ENCODE measurements around the gene SLC22A23. TPM values are rescaled to one million over a fixed set of nuclear protein-coding genes. Genes with fewer than 3 reads are reported as not detected.

Gene SLC22A23
- total and polyA plus RNA-seq, 8 donors: 4.9 to 27.9 (median 14.2) TPM

DNA sequence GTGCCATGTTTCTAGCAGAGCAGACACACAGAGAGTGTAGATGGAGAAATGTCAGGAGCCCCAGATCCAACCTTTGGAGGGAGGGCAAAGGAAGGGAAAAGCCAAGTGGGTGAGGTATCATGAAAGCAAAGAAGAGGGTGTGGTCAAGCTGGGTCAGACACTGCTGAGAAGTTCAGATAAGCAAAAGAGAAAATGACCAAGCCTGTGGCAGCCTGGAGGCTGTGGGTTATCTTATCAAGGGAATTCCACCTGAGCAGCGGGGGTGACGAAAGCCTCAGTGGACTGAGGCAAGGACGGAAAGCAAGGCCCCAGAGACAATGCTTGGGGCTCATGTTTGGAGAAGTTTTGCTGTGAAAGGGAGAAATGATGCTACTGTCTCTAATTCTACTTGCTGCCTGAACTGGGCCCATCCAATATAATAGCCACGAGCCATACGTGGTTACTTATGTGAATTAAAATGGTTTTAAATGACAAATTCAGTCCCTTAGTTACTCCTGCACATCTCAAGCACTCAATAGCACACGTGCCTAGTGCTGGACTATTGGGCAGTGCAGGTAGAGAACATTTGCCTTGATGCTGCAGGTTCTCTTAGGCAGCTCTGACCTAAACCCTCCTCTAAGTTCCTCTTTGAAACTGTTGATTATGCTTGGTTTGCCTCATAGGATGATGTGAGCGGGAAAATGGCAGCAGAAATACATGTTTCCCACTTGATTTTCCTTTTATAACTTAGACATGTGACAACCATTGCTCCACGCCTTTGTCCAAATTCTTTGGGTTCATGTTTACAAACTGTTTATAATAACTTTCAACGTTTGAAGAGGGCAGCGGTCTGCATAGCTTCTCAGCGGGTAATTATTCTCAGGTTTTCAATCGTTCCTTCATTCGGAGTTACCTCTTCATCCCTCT is 63.7 kb downstream of the SLC22A23 start:
- WGBS, 2 donors: 57 to 59% methylated on average over 13 of the region's 13 CpGs
- intact Hi-C loops (cut with DNase I): no loop called here
- FAIRE-seq: no peak
- Histone ChIP-seq H3K4me3 (no peak overlapping the region), H3K27ac (peak overlapping the region in 2 of 4 donors; percentile 9 to 15), H3K4me1 (peaks cover 17 to 24% (median 19%) of the 10 kb centered on the region in 3 donors), H3K9me3 (no peaks in the 10 kb centered on the region), H3K36me3 (no peaks in the 10 kb centered on the region), H3K27me3 (no peaks in the 10 kb centered on the region)
- DNase-seq: no peak
- TF ChIP-seq, protein P1, sequence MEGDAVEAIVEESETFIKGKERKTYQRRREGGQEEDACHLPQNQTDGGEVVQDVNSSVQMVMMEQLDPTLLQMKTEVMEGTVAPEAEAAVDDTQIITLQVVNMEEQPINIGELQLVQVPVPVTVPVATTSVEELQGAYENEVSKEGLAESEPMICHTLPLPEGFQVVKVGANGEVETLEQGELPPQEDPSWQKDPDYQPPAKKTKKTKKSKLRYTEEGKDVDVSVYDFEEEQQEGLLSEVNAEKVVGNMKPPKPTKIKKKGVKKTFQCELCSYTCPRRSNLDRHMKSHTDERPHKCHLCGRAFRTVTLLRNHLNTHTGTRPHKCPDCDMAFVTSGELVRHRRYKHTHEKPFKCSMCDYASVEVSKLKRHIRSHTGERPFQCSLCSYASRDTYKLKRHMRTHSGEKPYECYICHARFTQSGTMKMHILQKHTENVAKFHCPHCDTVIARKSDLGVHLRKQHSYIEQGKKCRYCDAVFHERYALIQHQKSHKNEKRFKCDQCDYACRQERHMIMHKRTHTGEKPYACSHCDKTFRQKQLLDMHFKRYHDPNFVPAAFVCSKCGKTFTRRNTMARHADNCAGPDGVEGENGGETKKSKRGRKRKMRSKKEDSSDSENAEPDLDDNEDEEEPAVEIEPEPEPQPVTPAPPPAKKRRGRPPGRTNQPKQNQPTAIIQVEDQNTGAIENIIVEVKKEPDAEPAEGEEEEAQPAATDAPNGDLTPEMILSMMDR (IDR thresholded peaks at IDR 0.05): no peak
- peak in 2 of 4 donors; percentile 36 to 65 for ATAC-seq

DNA sequence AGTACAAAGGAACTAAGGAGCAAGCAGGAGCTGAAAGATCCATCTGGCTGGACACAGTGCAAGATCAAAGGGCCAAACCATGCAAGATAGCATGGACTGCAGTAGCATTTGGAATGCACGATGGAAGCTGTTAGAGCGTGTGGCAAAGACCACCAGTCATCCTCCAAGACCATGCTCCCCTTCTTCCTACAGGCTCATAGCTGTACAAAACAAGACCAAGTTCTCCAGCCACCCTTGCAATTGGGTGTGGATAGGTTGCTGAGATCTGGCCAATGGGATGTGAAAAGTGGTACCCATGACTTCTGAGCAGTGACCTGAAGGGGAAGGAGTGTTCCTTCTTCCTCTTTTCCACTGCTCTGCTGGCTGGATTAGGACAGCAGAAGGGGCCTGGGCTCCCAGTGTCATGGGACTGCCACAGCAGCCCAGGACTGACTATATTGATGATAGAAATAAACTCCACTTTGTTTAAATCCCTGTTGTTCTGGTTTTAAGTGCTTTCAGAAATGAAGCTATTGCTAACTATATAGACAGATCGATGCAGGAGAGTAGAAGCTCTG is 64.9 kb downstream of the SLC22A23 start:
- Histone ChIP-seq H3K27me3 (no peaks in the 10 kb centered on the region), H3K9me3 (no peaks in the 10 kb centered on the region), H3K27ac (peak overlapping the region in 1 of 4 donors; percentile 15), H3K4me1 (peaks cover 10 to 17% (median 12%) of the 10 kb centered on the region in 3 donors), H3K4me3 (no peak overlapping the region), H3K36me3 (no peaks in the 10 kb centered on the region)
- TF ChIP-seq, protein P1 (IDR thresholded peaks at IDR 0.05): no peak
- ATAC-seq (no peak), DNase-seq (no peak), FAIRE-seq (no peak)
- WGBS, 2 donors: 99 to 100% methylated on average over 3 of the region's 3 CpGs
- intact Hi-C loops (cut with DNase I): no loop called here

DNA sequence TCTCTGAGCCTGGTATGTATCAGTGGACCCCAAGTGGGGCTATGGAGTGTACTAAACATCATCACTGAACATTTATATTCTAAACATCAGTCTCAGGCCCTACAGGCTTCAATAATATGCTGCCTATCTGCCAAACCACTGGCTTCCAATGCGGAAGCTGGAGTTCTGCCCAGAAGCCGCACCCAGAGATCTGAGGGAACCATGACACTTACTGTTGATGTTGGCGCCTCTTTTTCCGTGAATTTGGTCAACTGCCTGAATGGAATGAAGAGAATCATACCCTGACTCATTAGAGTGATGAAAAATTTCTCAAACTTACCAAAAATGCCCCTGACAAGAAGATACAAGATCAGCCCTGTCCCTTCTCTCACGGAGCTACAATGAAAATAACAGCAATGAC is 66.2 kb downstream of the SLC22A23 start:
- intact Hi-C loops (cut with DNase I): no loop called here
- FAIRE-seq (no peak), ATAC-seq (peak in 1 of 4 donors; percentile 33), DNase-seq (no peak)
- TF ChIP-seq, protein P1 (IDR thresholded peaks at IDR 0.05): no peak
- H3K36me3 ChIP-seq: no peaks in the 10 kb centered on the region
- H3K4me1 ChIP-seq: peaks cover 10 to 17% (median 12%) of the 10 kb centered on the region in 3 donors
- H3K27ac ChIP-seq: no peak overlapping the region
- no peaks in the 10 kb centered on the region for H3K27me3 ChIP-seq
- H3K9me3 ChIP-seq: no peaks in the 10 kb centered on the region
- H3K4me3 ChIP-seq: no peak overlapping the region
- WGBS, 2 donors: 82 to 93% methylated on average over 5 of the region's 5 CpGs

DNA sequence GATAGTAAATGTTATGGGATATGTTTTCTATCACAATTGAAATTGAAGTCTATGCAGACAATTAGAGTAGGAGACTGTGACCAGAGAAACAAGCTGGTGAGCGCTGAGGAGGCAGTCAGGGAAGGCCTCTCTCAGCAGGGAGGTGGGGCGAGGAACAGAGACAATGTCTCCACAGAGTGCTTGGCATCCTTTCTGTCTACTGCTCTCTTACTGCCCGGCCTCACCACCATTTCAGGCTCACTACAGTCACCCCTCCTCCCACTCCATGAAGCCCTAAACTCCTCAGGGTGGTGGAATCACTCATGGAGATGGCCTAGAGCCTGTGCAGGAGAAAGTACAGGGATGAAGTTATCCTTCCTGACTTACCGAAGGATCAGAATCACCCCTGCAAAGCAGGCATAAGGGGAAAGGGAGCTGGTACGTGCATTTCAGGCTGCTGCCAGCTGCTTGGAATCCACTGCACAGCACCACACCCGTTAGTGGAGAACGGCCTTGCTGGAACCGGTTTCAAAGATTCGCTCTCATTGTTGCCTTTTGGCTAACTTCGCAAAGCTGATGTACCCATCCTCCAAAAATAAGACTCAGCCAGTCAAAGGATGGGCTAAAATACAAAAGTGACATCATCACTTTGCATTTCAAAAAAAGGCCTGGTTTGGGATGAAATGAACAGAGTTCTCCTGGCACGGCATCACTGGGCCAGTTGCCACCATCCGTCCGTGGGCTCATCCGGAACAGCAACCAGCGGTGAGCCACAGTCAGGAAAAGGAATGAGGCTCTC is 67.3 kb downstream of the SLC22A23 start:
- Histone ChIP-seq H3K27me3 (no peaks in the 10 kb centered on the region), H3K27ac (no peak overlapping the region), H3K4me1 (peaks cover 10 to 18% (median 12%) of the 10 kb centered on the region in 3 donors), H3K4me3 (no peak overlapping the region), H3K9me3 (no peaks in the 10 kb centered on the region), H3K36me3 (no peaks in the 10 kb centered on the region)
- WGBS, 2 donors: 92 to 94% methylated on average over 15 of the region's 15 CpGs
- FAIRE-seq: no peak
- TF ChIP-seq, protein P1 (IDR thresholded peaks at IDR 0.05): no peak
- peak in 1 of 4 donors; percentile 26 for ATAC-seq
- DNase-seq: no peak
- intact Hi-C loops (cut with DNase I): no loop called here
